Endothelial cell of umbilical vein (primary cell): ENCODE results near the gene PBX3.

Experiments used
- EZH2 ChIP-seq: IDR thresholded peaks from 2 replicates; pipeline ENCODE4 v1.6.1; 2012; ENCODE audit warnings: borderline replicate concordance, low read depth, mild to moderate bottlenecking, moderate library complexity, low read length, inconsistent platforms; ENCODE audit not compliant: severe bottlenecking
- GATA2 ChIP-seq: IDR thresholded peaks from 2 replicates; pipeline ENCODE4 v1.7.0; 2011; ENCODE audit warnings: low read depth, mild to moderate bottlenecking, moderate library complexity, mixed read lengths, low read length; ENCODE audit not compliant: insufficient read length, insufficient read depth
- POLR2A ChIP-seq: IDR thresholded peaks from 2 replicates; pipeline ENCODE4 v1.6.1; 2012; ENCODE audit warnings: low read depth, mild to moderate bottlenecking, control low read depth, low read length
- POLR2AphosphoS5 ChIP-seq: IDR thresholded peaks from 2 replicates; pipeline ENCODE4 v1.6.1; 2012; ENCODE audit warnings: low read depth, mild to moderate bottlenecking, control low read depth, low read length, moderate library complexity; ENCODE audit not compliant: insufficient read depth
- TF ChIP-seq, protein P1 (sequence below), 2 donors: IDR thresholded peaks; 1 replicate in 1 of 2; 2 replicates in 1 of 2; pipeline ENCODE4 v1.5.1; 2011; ENCODE audit warnings: low read length in 2 of 2, mild to moderate bottlenecking in 2 of 2, moderate library complexity in 2 of 2, control low read depth in 1 of 2, inconsistent platforms in 1 of 2, low read depth in 1 of 2; ENCODE audit not compliant: insufficient read depth in 1 of 2; ENCODE audit errors: extremely low read depth in 1 of 2

DNA sequence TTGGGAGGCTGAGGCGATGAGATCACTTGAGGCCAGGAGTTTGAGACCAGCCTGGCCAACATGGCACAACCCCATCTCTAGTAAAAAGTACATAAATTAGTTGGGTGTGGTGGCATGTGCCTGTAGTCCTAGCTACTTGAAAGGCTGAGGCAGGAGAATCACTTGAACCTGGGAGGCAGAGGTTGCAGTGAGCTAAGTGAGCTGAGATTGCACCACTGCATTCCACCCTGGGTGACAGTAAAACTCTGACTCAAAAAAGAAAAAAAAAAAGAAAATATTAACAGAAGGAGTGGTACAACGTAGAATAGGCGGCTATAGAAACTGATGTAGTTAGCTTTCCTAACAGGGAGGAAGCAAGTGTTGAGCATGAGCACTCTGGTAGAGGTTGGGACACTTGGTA is 59.9 kb downstream of the PBX3 start:
- TF ChIP-seq, protein P1, sequence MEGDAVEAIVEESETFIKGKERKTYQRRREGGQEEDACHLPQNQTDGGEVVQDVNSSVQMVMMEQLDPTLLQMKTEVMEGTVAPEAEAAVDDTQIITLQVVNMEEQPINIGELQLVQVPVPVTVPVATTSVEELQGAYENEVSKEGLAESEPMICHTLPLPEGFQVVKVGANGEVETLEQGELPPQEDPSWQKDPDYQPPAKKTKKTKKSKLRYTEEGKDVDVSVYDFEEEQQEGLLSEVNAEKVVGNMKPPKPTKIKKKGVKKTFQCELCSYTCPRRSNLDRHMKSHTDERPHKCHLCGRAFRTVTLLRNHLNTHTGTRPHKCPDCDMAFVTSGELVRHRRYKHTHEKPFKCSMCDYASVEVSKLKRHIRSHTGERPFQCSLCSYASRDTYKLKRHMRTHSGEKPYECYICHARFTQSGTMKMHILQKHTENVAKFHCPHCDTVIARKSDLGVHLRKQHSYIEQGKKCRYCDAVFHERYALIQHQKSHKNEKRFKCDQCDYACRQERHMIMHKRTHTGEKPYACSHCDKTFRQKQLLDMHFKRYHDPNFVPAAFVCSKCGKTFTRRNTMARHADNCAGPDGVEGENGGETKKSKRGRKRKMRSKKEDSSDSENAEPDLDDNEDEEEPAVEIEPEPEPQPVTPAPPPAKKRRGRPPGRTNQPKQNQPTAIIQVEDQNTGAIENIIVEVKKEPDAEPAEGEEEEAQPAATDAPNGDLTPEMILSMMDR (IDR thresholded peaks at IDR 0.05; ENCODE audit: extremely low read depth in 1 of 2, insufficient read depth in 1 of 2, low read depth in 1 of 2, low read length in 2 of 2): no peak
- TF ChIP-seq EZH2 (no peak), POLR2A (no peak), POLR2AphosphoS5 (no peak), GATA2 (no peak)
